Stimulated activated CD4-positive, alpha-beta T cell treated with anti-CD3 and anti-CD28 coated beads, Interleukin-15, amount 100 ng/mL, for 24 hours (primary cell): Measurements from ENCODE around the gene GABARAPL1.
"Not testable (repeated sequence)": the region's sequence is repeated elsewhere in the genome, so short reads cannot be mapped to it uniquely, and the experiment has no call there.

ENCODE experiments used
- DNase-seq: peaks from one replicate; pipeline ENCODE4 v3.0.0-alpha.2; 2020

GABARAPL1 gene

GRCh38 chr12:10212739-10213131, at the start of gene GABARAPL1:
GABARAPL1 (plus strand) TSS chr12:10212877; CDS start chr12:10213130, 253 bp downstream.
- DNase-seq: peak; percentile 77

GRCh38 chr12:10163084-10163483, 49.6 kb upstream of the GABARAPL1 start:
- no peak for DNase-seq

GRCh38 chr12:10165421-10165820, 47.3 kb upstream of the GABARAPL1 start:
- no peak for DNase-seq

- no peak for DNase-seq
Observed at GRCh38 chr12:10167599-10167998, 45.1 kb upstream of the GABARAPL1 start.

- no peak for DNase-seq
Observed at GRCh38 chr12:10169104-10169503, 43.6 kb upstream of the GABARAPL1 start.

GRCh38 chr12:10170216-10170615, 42.5 kb upstream of the GABARAPL1 start:
- DNase-seq: no peak

GRCh38 chr12:10171973-10172728, 40.5 kb upstream of the GABARAPL1 start, which contains the start of gene OLR1:
OLR1 (minus strand) TSS chr12:10172132; CDS start chr12:10172077, 55 bp downstream.
- no peak for DNase-seq

- no peak for DNase-seq
Observed at GRCh38 chr12:10174986-10175614, 37.6 kb upstream of the GABARAPL1 start.

GRCh38 chr12:10175846-10176636, 36.6 kb upstream of the GABARAPL1 start:
- DNase-seq: no peak

GRCh38 chr12:10178821-10179220, 33.9 kb upstream of the GABARAPL1 start, which contains the start of gene TMEM52B:
TMEM52B (plus strand) TSS chr12:10179032; CDS start chr12:10179575, 543 bp downstream.
- DNase-seq: no peak

- DNase-seq: no peak
Observed at GRCh38 chr12:10179776-10180181, 32.9 kb upstream of the GABARAPL1 start.

GRCh38 chr12:10182354-10183049, 30.2 kb upstream of the GABARAPL1 start:
- DNase-seq: no peak

- DNase-seq: no peak
Observed at GRCh38 chr12:10184261-10184843, 28.3 kb upstream of the GABARAPL1 start.

GRCh38 chr12:10186299-10186698, 26.4 kb upstream of the GABARAPL1 start:
- no peak for DNase-seq

GRCh38 chr12:10186958-10187357, 25.7 kb upstream of the GABARAPL1 start:
- not testable (repeated sequence) for DNase-seq

- no peak for DNase-seq
Observed at GRCh38 chr12:10189653-10190052, 23.0 kb upstream of the GABARAPL1 start.

GRCh38 chr12:10190558-10191388, 21.9 kb upstream of the GABARAPL1 start:
- DNase-seq: peak; percentile 49

GRCh38 chr12:10191865-10192264, 20.8 kb upstream of the GABARAPL1 start:
- DNase-seq: no peak

- DNase-seq: no peak
Observed at GRCh38 chr12:10194160-10194670, 18.5 kb upstream of the GABARAPL1 start.

- DNase-seq: no peak
Observed at GRCh38 chr12:10196210-10196609, 16.5 kb upstream of the GABARAPL1 start.

GRCh38 chr12:10197879-10198278, 14.8 kb upstream of the GABARAPL1 start:
- no peak for DNase-seq
